Spleen (tissue), 11 donors: Measurements from ENCODE around the gene GSK3B. TPM values are rescaled to one million over a fixed set of nuclear protein-coding genes. Genes with fewer than 3 reads are reported as not detected.

Source experiments
- DNase-seq: peaks from one replicate; pipeline ENCODE4 v3.0.0-alpha.2; 2020
- H3K27ac ChIP-seq, 8 donors: fragments of 200-600 bp; sonication (generic) in 7 of 8; 1 replicate in 4 of 8; 2 replicates in 4 of 8; pipeline versions ENCODE4 v1.5.0 to v1.8.0; 2016 to 2021; ENCODE audit warnings: inconsistent platforms in 4 of 8, mild to moderate bottlenecking in 4 of 8, moderate library complexity in 1 of 8
- H3K27me3 ChIP-seq, 7 donors: fragments of 200-600 bp; sonication (generic) in 6 of 7; replicated peaks in 1 of 7; 1 replicate in 4 of 7; 2 replicates in 3 of 7; pipeline versions ENCODE4 v1.5.0 to v1.8.0; 2016 to 2021; ENCODE audit warnings: inconsistent platforms in 3 of 7, mild to moderate bottlenecking in 1 of 7
- H3K36me3 ChIP-seq, 6 donors: fragments of 200-600 bp; sonication (generic) in 5 of 6; 1 replicate in 4 of 6; 2 replicates in 2 of 6; pipeline versions ENCODE4 v1.5.0 to v1.8.0; 2016 to 2021; ENCODE audit warnings: inconsistent platforms in 2 of 6
- H3K4me1 ChIP-seq, 6 donors: fragments of 200-600 bp; sonication (generic) in 5 of 6; 1 replicate in 3 of 6; 2 replicates in 3 of 6; pipeline versions ENCODE4 v1.5.0 to v1.8.0; 2016 to 2021; ENCODE audit warnings: inconsistent platforms in 3 of 6
- H3K4me3 ChIP-seq, 8 donors: fragments of 200-600 bp; sonication (generic) in 7 of 8; 1 replicate in 4 of 8; 2 replicates in 4 of 8; pipeline versions ENCODE4 v1.5.0 to v1.8.0; 2016 to 2021; ENCODE audit warnings: inconsistent platforms in 4 of 8, mild to moderate bottlenecking in 4 of 8, moderate library complexity in 2 of 8
- H3K9me3 ChIP-seq, 8 donors: fragments of 200-600 bp; sonication (generic) in 7 of 8; 1 replicate in 4 of 8; 2 replicates in 4 of 8; pipeline versions ENCODE4 v1.5.0 to v1.8.0; 2016 to 2021; ENCODE audit warnings: inconsistent platforms in 4 of 8
- CTCF ChIP-seq, 11 experiments: fragments of 200-600 bp in 7 of 11; fragments of 450-650 bp in 4 of 11; sonication (generic) in 4 of 11; IDR thresholded peaks in 8 of 11; conservative IDR thresholded peaks in 3 of 11; 1 replicate in 7 of 11; 2 replicates in 4 of 11; pipeline versions ENCODE4 v1.4.0 to v1.8.0; 2016 to 2021; ENCODE audit warnings: antibody characterized with exemption in 11 of 11, inconsistent platforms in 4 of 11, mild to moderate bottlenecking in 1 of 11
- POLR2A ChIP-seq, 3 donors: fragments of 450-650 bp; IDR thresholded peaks; one replicate each; pipeline ENCODE4 v1.5.1; 2017; ENCODE audit warnings: antibody characterized with exemption in 3 of 3, mild to moderate bottlenecking in 1 of 3
- POLR2AphosphoS5 ChIP-seq, 3 donors: sonication (generic); formaldehyde crosslinking; IDR thresholded peaks; one replicate each; pipeline ENCODE4 v1.5.1; 2017; ENCODE audit warnings: antibody characterized with exemption in 3 of 3
- WGBS, 5 donors: extraction: QIAGEN DNeasy Blood & Tissue Kit in 3 of 5; methylation state at CpG; one replicate each; pipeline versions ENCODE4 v1.1.5 to v1.1.7; 2013 to 2018; 5-methylcytosine and 5-hydroxymethylcytosine counted together
- intact Hi-C: fragments of 100-400 bp; cut with DNase I; formaldehyde crosslinking; loops from one replicate; pipeline ENCODE4 v1.15.0; 2023; ENCODE audit warnings: low total_unique reads
- polyA plus RNA-seq, 3 donors: library from polyadenylated mRNA; stranded (reverse); fragments of 200-250 nt; gene quantifications; one replicate each; pipeline ENCODE4 v1.2.1, GENCODE V29; 2013
- total RNA-seq, 7 donors: library from RNA; depleted of rRNA in 3 of 7; stranded (reverse); fragments of >200 nt in 3 of 7; fragmentation: NEBNext Ultra II Directional in 4 of 7; extraction: Animal tissue kit (Norgen Biotek cat#: 25700) in 4 of 7; gene quantifications; one replicate each; pipeline versions ENCODE4 v1.1.0 to v1.2.1, GENCODE V29; 2016 to 2021
- donor health status: healthy with polysubstance abuse.
- donor health status: DM: no; HTN: no; CAD: no; lungs with moderate emphysema.
- donor health status: DM: no; HTN: no; CAD: no.
- donor health status: Bipolar disorder and iron deficiency.
- donor health status: healthy.
- donor health status: DM: no; HTN: no; CAD: no.
- donor health status: DM: yes; HTN: yes; CAD: no.

The GSK3B gene
- total and polyA plus RNA-seq, 10 donors = 4.7 to 62.2 (median 53.1) TPM

- H3K36me3 ChIP-seq = peaks cover 0 to 17% (median 0%) of the 10 kb centered on the region in 6 donors
- intact Hi-C loops = loop anchor here (10.0 kb wide), 1 partner anchor 72 kb away; no protein-coding TSS in a partner anchor
- H3K4me3 ChIP-seq = no peak overlapping the region
- WGBS, 5 donors = 84 to 92% (median 89%) methylated on average over 3 of the region's 3 CpGs
- DNase-seq = no peak
- no peak overlapping the region for H3K27ac ChIP-seq
- TF ChIP-seq POLR2AphosphoS5 (IDR thresholded peaks at IDR 0.05) (no peak), POLR2A (IDR thresholded peaks at IDR 0.05) (no peak), CTCF (IDR thresholded peaks at IDR 0.05 in 8 of 11, conservative IDR thresholded peaks at IDR 0.05 in 3 of 11) (no peak)
- peaks cover 0 to 13% (median 1%) of the 10 kb centered on the region in 6 donors for H3K4me1 ChIP-seq
- no peaks in the 10 kb centered on the region for H3K9me3 ChIP-seq
- H3K27me3 ChIP-seq = no peaks in the 10 kb centered on the region
Measured at GRCh38 chr3:120102674-120103073, 8.4 kb upstream of the GSK3B start.

GRCh38 chr3:120102232-120102631, 8.0 kb upstream of the GSK3B start:
- Histone ChIP-seq H3K4me3 (no peak overlapping the region), H3K27ac (no peak overlapping the region), H3K4me1 (peaks cover 0 to 17% (median 2%) of the 10 kb centered on the region in 6 donors), H3K36me3 (peaks cover 0 to 17% (median 0%) of the 10 kb centered on the region in 6 donors), H3K27me3 (no peaks in the 10 kb centered on the region), H3K9me3 (no peaks in the 10 kb centered on the region)
- DNase-seq = no peak
- WGBS, 5 donors = 73 to 94% (median 93%) methylated on average over 3 of the region's 3 CpGs
- intact Hi-C loops = loop anchor here (10.0 kb wide), 1 partner anchor 73 kb away; no protein-coding TSS in a partner anchor
- TF ChIP-seq CTCF (IDR thresholded peaks at IDR 0.05 in 8 of 11, conservative IDR thresholded peaks at IDR 0.05 in 3 of 11) (no peak), POLR2A (IDR thresholded peaks at IDR 0.05) (no peak), POLR2AphosphoS5 (IDR thresholded peaks at IDR 0.05) (no peak)

- H3K27me3 ChIP-seq = no peaks in the 10 kb centered on the region
- DNase-seq = no peak
- H3K36me3 ChIP-seq = peaks cover 0 to 17% (median 0%) of the 10 kb centered on the region in 6 donors
- H3K27ac ChIP-seq = no peak overlapping the region
- H3K4me1 ChIP-seq = peaks cover 2 to 23% (median 7%) of the 10 kb centered on the region in 6 donors
- H3K9me3 ChIP-seq = no peaks in the 10 kb centered on the region
- TF ChIP-seq POLR2AphosphoS5 (IDR thresholded peaks at IDR 0.05) = no peak
- TF ChIP-seq CTCF (IDR thresholded peaks at IDR 0.05 in 8 of 11, conservative IDR thresholded peaks at IDR 0.05 in 3 of 11) = no peak
- no peak for TF ChIP-seq POLR2A (IDR thresholded peaks at IDR 0.05)
- H3K4me3 ChIP-seq = no peak overlapping the region
- intact Hi-C loops = loop anchor here (10.0 kb wide), 1 partner anchor 73 kb away; no protein-coding TSS in a partner anchor
- 71 to 87% (median 83%) methylated on average over 3 of the region's 3 CpGs for WGBS, 5 donors
Measured at GRCh38 chr3:120101624-120102023, 7.4 kb upstream of the GSK3B start.

- 76 to 96% (median 84%) methylated on average over 1 of the region's 1 CpG for WGBS, 5 donors
- H3K27me3 ChIP-seq = no peaks in the 10 kb centered on the region
Measured at GRCh38 chr3:120100711-120101110, 6.5 kb upstream of the GSK3B start.

More at GRCh38 chr3:120100711-120101110, 6.5 kb upstream of the GSK3B start:
- TF ChIP-seq POLR2AphosphoS5 (IDR thresholded peaks at IDR 0.05) (no peak), CTCF (IDR thresholded peaks at IDR 0.05 in 8 of 11, conservative IDR thresholded peaks at IDR 0.05 in 3 of 11) (no peak), POLR2A (IDR thresholded peaks at IDR 0.05) (no peak)
- Histone ChIP-seq H3K4me3 (no peak overlapping the region), H3K9me3 (no peaks in the 10 kb centered on the region), H3K4me1 (peaks cover 9 to 32% (median 15%) of the 10 kb centered on the region in 6 donors), H3K36me3 (peaks cover 0 to 17% (median 0%) of the 10 kb centered on the region in 6 donors), H3K27ac (no peak overlapping the region)
- DNase-seq = no peak
- intact Hi-C loops = loop anchor here (10.0 kb wide), 1 partner anchor 74 kb away; no protein-coding TSS in a partner anchor
